ENCODE data around the gene SV2B.

- no peak for TF ChIP-seq ZNF114 (CRISPR knock-in tag; IDR thresholded peaks at IDR 0.05)
- no peak for TF ChIP-seq EZH2 (IDR thresholded peaks at IDR 0.05; ENCODE audit: low read depth, unreplicated experiment)
- TF ChIP-seq, protein P1, sequence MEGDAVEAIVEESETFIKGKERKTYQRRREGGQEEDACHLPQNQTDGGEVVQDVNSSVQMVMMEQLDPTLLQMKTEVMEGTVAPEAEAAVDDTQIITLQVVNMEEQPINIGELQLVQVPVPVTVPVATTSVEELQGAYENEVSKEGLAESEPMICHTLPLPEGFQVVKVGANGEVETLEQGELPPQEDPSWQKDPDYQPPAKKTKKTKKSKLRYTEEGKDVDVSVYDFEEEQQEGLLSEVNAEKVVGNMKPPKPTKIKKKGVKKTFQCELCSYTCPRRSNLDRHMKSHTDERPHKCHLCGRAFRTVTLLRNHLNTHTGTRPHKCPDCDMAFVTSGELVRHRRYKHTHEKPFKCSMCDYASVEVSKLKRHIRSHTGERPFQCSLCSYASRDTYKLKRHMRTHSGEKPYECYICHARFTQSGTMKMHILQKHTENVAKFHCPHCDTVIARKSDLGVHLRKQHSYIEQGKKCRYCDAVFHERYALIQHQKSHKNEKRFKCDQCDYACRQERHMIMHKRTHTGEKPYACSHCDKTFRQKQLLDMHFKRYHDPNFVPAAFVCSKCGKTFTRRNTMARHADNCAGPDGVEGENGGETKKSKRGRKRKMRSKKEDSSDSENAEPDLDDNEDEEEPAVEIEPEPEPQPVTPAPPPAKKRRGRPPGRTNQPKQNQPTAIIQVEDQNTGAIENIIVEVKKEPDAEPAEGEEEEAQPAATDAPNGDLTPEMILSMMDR (conservative IDR thresholded peaks at IDR 0.05; ENCODE audit: low read depth in 2 of 2) = no peak
- no peak for TF ChIP-seq EZH2phosphoT487 (IDR thresholded peaks at IDR 0.05; ENCODE audit: unreplicated experiment)
Observed at GRCh38 chr15:91311986-91312385, 211.9 kb downstream of the SV2B start.
